Measurements from ENCODE around the gene ZNF714.
"Not testable (repeated sequence)": the region's sequence is repeated elsewhere in the genome, so short reads cannot be mapped to it uniquely, and the experiment has no call there.

ZNF714 gene

GRCh38 chr19:21133633-21134032, 51.6 kb downstream of the ZNF714 start:
- DNase-seq = no peak

GRCh38 chr19:21134934-21135366, 52.9 kb downstream of the ZNF714 start:
- no peak for DNase-seq

GRCh38 chr19:21135433-21135832, 53.4 kb downstream of the ZNF714 start:
- DNase-seq = no peak

- DNase-seq = no peak
Observed at GRCh38 chr19:21138130-21138529, 56.1 kb downstream of the ZNF714 start.

- not testable (repeated sequence) for DNase-seq
Observed at GRCh38 chr19:21141006-21141405, 59.0 kb downstream of the ZNF714 start.

- DNase-seq = peak; percentile 92
Observed at GRCh38 chr19:21141787-21142464, 59.9 kb downstream of the ZNF714 start, which contains the start of gene ZNF431. TSS of gene ZNF431 (plus strand) at chr19:21142040. CDS start at chr19:21142184, 144 bp downstream.

- DNase-seq = no peak
Observed at GRCh38 chr19:21143428-21143827, 61.4 kb downstream of the ZNF714 start.

- peak; percentile 5 for DNase-seq
Observed at GRCh38 chr19:21143854-21144253, 61.9 kb downstream of the ZNF714 start.

GRCh38 chr19:21147540-21147939, 65.5 kb downstream of the ZNF714 start:
- DNase-seq = no peak

GRCh38 chr19:21148681-21149080, 66.7 kb downstream of the ZNF714 start:
- no peak for DNase-seq

- no peak for DNase-seq
Observed at GRCh38 chr19:21149877-21150276, 67.9 kb downstream of the ZNF714 start.

GRCh38 chr19:21151460-21151859, 69.5 kb downstream of the ZNF714 start:
- no peak for DNase-seq

GRCh38 chr19:21158523-21159135, 76.6 kb downstream of the ZNF714 start:
- DNase-seq = no peak

- no peak for DNase-seq
Observed at GRCh38 chr19:21164541-21164940, 82.5 kb downstream of the ZNF714 start.

- DNase-seq = no peak
Observed at GRCh38 chr19:21166436-21166835, 84.4 kb downstream of the ZNF714 start.

Data from activated CD4-positive, alpha-beta T cell treated with anti-CD3 and anti-CD28 coated beads for 48 hours (primary cell).